HG02885 (cell line): ENCODE results near the gene COMMD8.
"Not testable (repeated sequence)": the region's sequence is repeated elsewhere in the genome, so short reads cannot be mapped to it uniquely, and the experiment has no call there.

Experiments
- ATAC-seq: cut with Tn5 transposase; IDR thresholded peaks from one replicate; pipeline ENCODE4 v1.9.1; 2021; ENCODE audit warnings: mild to moderate bottlenecking; ENCODE audit not compliant: unreplicated experiment, poor library complexity

COMMD8 gene

GRCh38 chr4:47463235-47463956, at the start of gene COMMD8:
TSS of gene COMMD8 (minus strand) at chr4:47463702. CDS start at chr4:47463651, 51 bp downstream.
- ATAC-seq: peak; percentile 90

DNA sequence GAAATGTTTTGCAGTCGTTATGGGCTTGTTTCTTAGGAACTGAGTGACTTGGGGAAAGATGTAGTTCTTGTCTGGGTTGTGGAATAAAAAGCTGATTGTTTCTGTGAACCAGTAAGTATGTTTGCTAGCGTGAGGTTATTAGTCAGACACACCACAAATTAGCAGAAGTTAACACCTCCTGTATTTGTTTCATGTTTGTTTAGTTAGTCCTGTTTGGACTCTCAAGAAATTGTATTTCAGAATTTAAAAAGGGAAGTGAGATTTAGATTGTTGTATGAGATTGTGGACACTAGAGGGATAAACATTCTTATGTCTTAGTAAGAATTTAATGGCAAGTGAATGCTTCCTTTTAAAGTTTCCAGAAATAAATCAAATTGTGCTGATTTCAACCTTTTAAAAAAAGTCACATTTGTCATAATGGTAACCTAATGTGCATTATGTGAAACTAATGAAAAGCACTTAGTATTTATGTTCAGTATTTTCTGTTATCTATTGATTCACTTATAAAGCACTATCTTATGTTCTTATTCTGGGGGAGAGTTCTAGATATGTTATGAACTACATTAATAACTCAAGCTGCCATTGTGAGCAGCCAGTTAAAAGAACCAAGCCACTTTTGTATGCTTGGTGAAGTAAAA, 47.1 kb upstream of the COMMD8 start:
- peak; percentile 97 for ATAC-seq

DNA sequence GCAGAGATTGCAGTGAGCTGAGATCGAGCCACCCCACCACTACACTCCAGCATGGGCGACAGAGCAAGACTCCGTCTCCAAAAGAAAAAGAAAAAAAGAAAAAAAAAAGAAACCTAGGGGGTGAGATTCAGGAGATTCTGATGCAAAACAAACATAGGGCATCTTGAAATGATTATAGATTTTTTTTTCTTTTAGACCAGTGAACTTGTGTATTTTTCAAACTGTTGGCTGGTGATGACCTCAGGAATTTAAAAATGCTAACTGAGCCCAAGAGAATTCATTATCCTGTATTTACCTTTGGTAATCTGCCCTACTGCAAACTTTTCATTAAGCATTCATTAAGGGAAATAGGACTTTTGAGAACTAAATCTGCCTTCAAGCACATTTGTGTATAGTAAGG, 42.2 kb upstream of the COMMD8 start:
- ATAC-seq: no peak

- ATAC-seq: no peak
These were observed 41.6 kb upstream of the COMMD8 start for GRCh38 chr4:47505147-47505546.

DNA sequence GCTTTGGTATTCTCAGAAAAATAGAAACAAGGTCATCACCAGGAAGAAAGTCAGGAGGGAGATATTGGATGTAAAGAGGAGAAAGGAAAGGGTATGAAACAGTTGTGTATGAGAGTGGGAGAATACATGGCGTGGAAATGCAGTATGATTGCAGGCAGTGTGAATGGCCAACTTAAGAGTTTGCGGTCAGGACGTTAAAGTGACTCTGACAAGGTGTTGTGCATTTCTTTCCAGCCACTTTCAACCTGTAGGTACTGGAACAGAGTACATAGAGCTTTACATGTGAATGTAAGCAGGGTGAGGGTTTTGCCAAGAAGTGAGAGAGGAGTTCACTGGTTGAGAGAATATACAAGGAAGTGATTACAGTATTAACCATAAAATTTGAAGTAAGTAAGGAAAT, 37.3 kb upstream of the COMMD8 start:
- ATAC-seq: peak; percentile 30

GRCh38 chr4:47499700-47500099, 36.2 kb upstream of the COMMD8 start:
- ATAC-seq: peak; percentile 45

- peak; percentile 53 for ATAC-seq
These were observed 35.4 kb upstream of the COMMD8 start for GRCh38 chr4:47498899-47499298.

DNA sequence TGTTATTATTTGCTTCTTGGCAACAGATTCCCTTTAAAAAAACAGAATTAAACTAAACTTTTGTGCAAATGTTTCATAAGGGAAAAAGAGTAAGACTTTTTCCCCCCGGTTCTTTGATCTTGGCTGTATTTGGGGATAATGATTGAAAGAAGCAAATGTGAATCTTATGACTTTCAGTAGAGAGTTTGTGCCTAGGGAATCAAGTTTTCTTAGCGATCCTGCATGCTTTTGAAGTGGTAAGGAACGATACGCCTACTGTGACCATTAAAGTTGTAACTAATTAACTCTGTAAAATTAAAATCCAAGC, 30.6 kb upstream of the COMMD8 start:
- no peak for ATAC-seq

DNA sequence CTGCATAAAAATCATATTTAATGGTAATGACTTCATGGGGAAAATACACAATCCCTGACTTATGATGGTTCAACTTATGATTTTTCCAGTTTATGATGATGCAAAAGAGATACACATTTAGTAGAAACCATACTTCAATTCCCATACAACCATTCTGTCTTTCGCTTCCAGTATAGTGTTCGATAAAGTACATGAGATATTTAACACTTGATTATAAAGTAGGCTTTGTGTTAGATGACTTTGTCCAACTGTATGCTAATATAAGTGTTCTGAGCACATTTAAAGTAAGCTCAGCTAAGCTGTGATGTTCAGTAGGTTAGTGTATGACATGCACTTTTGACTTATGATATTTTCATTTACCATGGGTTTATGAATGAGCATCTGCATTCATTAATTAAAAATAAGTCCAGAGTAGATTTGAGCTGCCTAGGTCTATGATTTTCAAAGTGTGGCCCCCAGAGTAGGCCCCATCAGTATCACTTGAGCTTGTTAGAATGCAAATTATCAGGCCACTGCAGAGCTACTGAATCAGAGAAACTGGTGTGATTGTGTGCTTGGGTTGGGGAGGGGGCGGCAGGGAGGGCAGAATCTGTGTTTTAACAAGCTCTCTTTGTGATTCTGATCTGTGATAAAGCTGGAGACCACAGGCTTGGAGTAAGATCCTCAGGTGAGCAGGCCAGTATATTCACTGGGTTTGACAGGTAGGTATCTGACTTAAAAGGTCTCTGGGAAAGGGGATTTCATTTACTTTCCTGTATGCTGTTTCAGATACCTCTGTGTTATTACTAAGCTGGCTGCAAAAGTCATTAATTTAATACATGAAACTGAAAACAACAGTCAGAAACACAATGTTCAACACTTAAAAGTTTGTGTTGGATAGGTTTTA, 30.0 kb upstream of the COMMD8 start:
- ATAC-seq: peak; percentile 52

GRCh38 chr4:47490550-47490949, 27.0 kb upstream of the COMMD8 start:
- ATAC-seq: peak; percentile 85

DNA sequence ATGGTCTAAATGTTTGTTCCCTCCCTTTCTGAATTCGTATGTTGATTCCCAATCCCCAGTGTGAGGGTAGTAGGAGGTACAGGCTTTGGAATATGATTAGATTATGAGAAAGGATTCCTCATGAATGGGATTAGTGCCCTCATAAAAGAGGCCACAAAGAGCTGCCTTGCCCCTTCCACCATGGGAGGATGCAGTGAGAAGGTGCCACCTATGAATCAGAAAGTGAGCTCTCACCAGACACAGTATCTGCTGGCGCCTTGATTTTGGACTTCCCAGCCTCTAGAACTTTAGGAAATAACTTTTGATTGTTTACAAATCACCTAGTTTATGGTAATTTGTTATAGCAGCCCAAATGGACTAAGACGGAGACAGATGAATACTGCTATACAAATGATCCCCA, 25.2 kb upstream of the COMMD8 start:
- ATAC-seq: no peak

- ATAC-seq: not testable (repeated sequence)
These were observed 23.2 kb upstream of the COMMD8 start for GRCh38 chr4:47486727-47487126.

DNA sequence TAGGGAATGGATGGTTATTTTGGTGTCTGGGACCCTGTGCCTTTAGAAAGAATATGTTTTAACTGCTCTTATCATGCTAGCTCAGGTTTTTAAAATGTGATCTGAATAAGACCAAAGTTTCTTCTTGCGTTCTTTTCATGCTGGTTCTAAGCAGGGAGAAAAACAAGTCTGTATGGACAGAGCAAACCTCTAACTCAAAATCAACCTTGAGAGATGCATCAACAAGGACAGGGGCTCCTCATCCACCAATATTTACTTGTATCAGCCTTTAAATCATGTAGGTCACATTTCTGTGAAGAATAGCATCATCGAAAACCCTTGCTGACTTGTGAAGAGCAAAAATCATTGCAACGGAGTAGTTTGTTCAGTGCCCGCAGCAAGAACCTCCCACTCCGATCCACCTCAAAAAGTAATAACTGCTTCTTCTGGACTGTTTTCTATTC, 22.8 kb upstream of the COMMD8 start:
- ATAC-seq: no peak

GRCh38 chr4:47485768-47486167, 22.3 kb upstream of the COMMD8 start:
- ATAC-seq: no peak

GRCh38 chr4:47485047-47485692, 21.7 kb upstream of the COMMD8 start, which contains the start of gene ATP10D:
TSS of gene ATP10D (plus strand) at chr4:47485275. CDS start at chr4:47512541, 27,266 bp downstream.
- peak; percentile 98 for ATAC-seq

DNA sequence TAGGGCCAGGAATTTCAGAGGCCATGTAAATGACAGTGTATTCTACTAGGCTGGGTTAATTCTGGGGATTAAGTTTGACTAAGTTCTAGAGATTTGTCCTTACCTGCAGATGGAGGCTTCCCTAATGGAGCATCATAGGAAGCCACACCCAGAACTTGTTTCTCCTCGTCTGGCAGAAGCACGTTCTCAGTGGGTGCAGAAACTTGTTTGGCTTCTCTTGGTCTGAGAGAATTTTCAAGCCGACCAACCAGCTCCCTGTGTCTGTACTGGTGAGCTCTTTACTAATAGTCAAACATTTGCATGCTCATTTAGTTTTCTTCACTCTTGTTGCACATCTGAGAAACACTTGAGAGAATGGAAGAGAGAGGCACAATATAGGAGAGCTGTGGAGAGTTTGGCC, 20.7 kb upstream of the COMMD8 start:
- ATAC-seq: peak; percentile 26

- ATAC-seq: peak; percentile 1
These were observed 20.2 kb upstream of the COMMD8 start for GRCh38 chr4:47483745-47484144.

DNA sequence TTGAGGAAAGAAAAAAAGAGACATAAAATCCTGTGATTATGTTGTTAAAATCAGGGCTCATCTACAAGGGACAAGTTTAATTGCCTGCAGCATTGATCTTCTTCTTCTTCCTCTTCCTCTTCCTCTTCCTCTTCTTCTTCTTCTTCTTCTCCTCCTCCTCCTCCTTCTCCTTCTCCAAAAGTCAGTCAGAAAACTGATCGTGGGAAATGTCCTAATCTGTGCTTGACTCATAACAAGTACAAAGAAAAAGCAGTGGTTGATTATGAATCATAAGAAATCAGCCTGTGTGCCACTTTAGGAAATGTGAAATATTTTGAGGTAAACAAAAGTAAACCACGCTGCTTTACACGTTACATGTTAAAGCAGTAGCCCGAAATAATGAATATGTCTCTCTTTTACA, 18.8 kb upstream of the COMMD8 start:
- no peak for ATAC-seq

- no peak for ATAC-seq
These were observed 15.3 kb upstream of the COMMD8 start for GRCh38 chr4:47478804-47479203.

GRCh38 chr4:47475411-47475810, 11.9 kb upstream of the COMMD8 start:
- no peak for ATAC-seq

DNA sequence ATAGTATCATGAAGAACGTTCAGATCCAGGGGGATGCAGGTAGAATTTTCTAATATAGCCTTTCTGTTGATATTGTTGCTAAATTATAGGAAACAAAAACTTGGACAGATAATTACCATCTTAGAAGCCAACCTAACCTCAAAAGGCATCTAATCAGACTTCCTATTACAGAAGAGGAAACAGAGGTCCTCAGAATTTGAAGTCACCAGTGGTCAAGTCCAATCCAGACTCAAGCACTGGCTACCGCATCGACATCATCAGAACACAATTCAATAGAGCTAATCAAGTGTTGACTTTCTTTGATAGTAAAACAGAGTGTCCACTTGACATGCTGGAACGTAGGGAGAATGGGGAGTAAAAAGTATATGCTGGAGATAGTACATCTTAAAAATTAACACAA, 11.3 kb upstream of the COMMD8 start:
- no peak for ATAC-seq
